Caco-2 (cell line): ENCODE results near the gene IRF7. TPM values are rescaled to one million over a fixed set of nuclear protein-coding genes. Genes with fewer than 3 reads are reported as not detected.

Source experiments
- BruUV-seq: library from RNA; stranded (reverse); fragments of 400-500 nt; replicated peaks from 2 replicates; lab custom pipeline; 2021; lab: Mats Ljungman, UMichigan
- CTCF ChIA-PET: fragments of 300-600 bp; sonication (Branson Sonifier 250); formaldehyde crosslinking; loops from one replicate; lab custom pipeline; 2022; ENCODE audit warnings: antibody characterized with exemption; lab: Charles Lee
- POLR2A ChIA-PET: fragments of 300-600 bp; sonication (Branson Sonifier 250); formaldehyde crosslinking; loops from one replicate; lab custom pipeline; 2022; ENCODE audit warnings: antibody characterized with exemption; lab: Charles Lee
- DNase-seq, 2 experiments: peaks; one replicate each; pipeline versions ENCODE4 v3.0.0 to v3.0.0-alpha.2; 2020 to 2022
- H3K27me3 ChIP-seq: replicated peaks from 2 replicates; pipeline ENCODE4 v1.6.0; 2011; ENCODE audit warnings: low read length; ENCODE audit not compliant: control insufficient read depth, insufficient read depth
- H3K36me3 ChIP-seq: 2 replicates; pipeline ENCODE4 v1.5.1; 2011; ENCODE audit warnings: low read length; ENCODE audit not compliant: control insufficient read depth, insufficient read depth
- H3K4me1 ChIP-seq: fragments of 250-450 bp; sonication (Bioruptor Pico); 2 replicates; pipeline ENCODE4 v1.5.1; 2020; ENCODE audit warnings: mild to moderate bottlenecking
- H3K4me3 ChIP-seq: 2 replicates; pipeline ENCODE4 v1.5.1; 2011; ENCODE audit warnings: low read depth, mild to moderate bottlenecking, control low read depth, low read length
- H3K9me3 ChIP-seq: fragments of 250-450 bp; sonication (Bioruptor Pico); 2 replicates; pipeline ENCODE4 v1.5.1; 2020; ENCODE audit warnings: mild to moderate bottlenecking, moderate library complexity
- H3K27ac Mint-ChIP-seq: one replicate; pipeline ENCODE4 v1.8.0; 2022; ENCODE audit warnings: mixed read lengths; ENCODE audit not compliant: unreplicated experiment
- H3K27me3 Mint-ChIP-seq: one replicate; pipeline ENCODE4 v1.8.0; 2022; ENCODE audit warnings: mixed read lengths; ENCODE audit not compliant: insufficient read depth, unreplicated experiment
- H3K36me3 Mint-ChIP-seq: one replicate; pipeline ENCODE4 v1.8.0; 2022; ENCODE audit warnings: mild to moderate bottlenecking, mixed read lengths; ENCODE audit not compliant: insufficient read depth, unreplicated experiment
- H3K4me1 Mint-ChIP-seq: one replicate; pipeline ENCODE4 v1.8.0; 2022; ENCODE audit warnings: low read depth, mixed read lengths; ENCODE audit not compliant: unreplicated experiment
- H3K4me3 Mint-ChIP-seq: one replicate; pipeline ENCODE4 v1.8.0; 2022; ENCODE audit warnings: mild to moderate bottlenecking, moderate library complexity, mixed read lengths; ENCODE audit not compliant: unreplicated experiment
- H3K9me3 Mint-ChIP-seq: one replicate; pipeline ENCODE4 v1.8.0; 2022; ENCODE audit warnings: mixed read lengths; ENCODE audit not compliant: unreplicated experiment
- CTCF ChIP-seq, 2 experiments: fragments of 200-600 bp in 1 of 2; IDR thresholded peaks; 1 replicate in 1 of 2; 2 replicates in 1 of 2; pipeline versions ENCODE4 v1.5.1 to v1.8.0; 2011 to 2022; ENCODE audit warnings: antibody characterized with exemption in 1 of 2, control low read depth in 1 of 2, inconsistent platforms in 1 of 2, low read depth in 1 of 2, low read length in 1 of 2, mild to moderate bottlenecking in 1 of 2, moderate library complexity in 1 of 2; ENCODE audit not compliant: insufficient read depth in 1 of 2, severe bottlenecking in 1 of 2, unreplicated experiment in 1 of 2
- intact Hi-C: fragments of 100-400 bp; cut with micrococcal nuclease; formaldehyde crosslinking; loops from one replicate; pipeline ENCODE4 v1.10.0; 2022; ENCODE audit not compliant: unreplicated experiment
- total RNA-seq: library from RNA; stranded (reverse); gene quantifications from 2 replicates; pipeline ENCODE4 v1.2.3, GENCODE V29; 2022

Gene IRF7
- total RNA-seq, 1 experiment from 2014 or later, result 27.2 TPM

- Mint-ChIP-seq H3K4me3 (no peak overlapping the region), H3K4me1 (peaks cover 4% of the 10 kb centered on the region), H3K27me3 (no peaks in the 10 kb centered on the region), H3K9me3 (no peaks in the 10 kb centered on the region), H3K27ac (no peak overlapping the region), H3K36me3 (peaks cover 54% of the 10 kb centered on the region)
- CTCF ChIA-PET, result no interaction called here
- TF ChIP-seq CTCF (IDR thresholded peaks at IDR 0.05; ENCODE audit: insufficient read depth in 1 of 2, low read depth in 1 of 2, low read length in 1 of 2, severe bottlenecking in 1 of 2, unreplicated experiment in 1 of 2), result no peak
- POLR2A ChIA-PET, result no interaction called here
- peaks cover 31% of the 10 kb centered on the region for H3K4me1 ChIP-seq
- H3K36me3 ChIP-seq, result peaks cover 1% of the 10 kb centered on the region; the same call in 1 of the 2 replicates
- no peak for DNase-seq
- H3K4me3 ChIP-seq, result no peak overlapping the region
- no peaks in the 10 kb centered on the region for H3K27me3 ChIP-seq
- intact Hi-C loops, result no loop called here
- BruUV-seq, result no TSS peak
- H3K9me3 ChIP-seq, result no peaks in the 10 kb centered on the region
These were observed 34.4 kb downstream of the IRF7 start for GRCh38 chr11:581342-581741.

GRCh38 chr11:579830-580601, 35.7 kb downstream of the IRF7 start:
- Mint-ChIP-seq H3K4me3 (no peak overlapping the region), H3K27me3 (no peaks in the 10 kb centered on the region), H3K9me3 (no peaks in the 10 kb centered on the region), H3K4me1 (peaks cover 5% of the 10 kb centered on the region), H3K27ac (no peak overlapping the region), H3K36me3 (peaks cover 55% of the 10 kb centered on the region)
- no peak overlapping the region for H3K4me3 ChIP-seq
- DNase-seq, result no peak
- no TSS peak for BruUV-seq
- TF ChIP-seq CTCF (IDR thresholded peaks at IDR 0.05; ENCODE audit: insufficient read depth in 1 of 2, low read depth in 1 of 2, low read length in 1 of 2, severe bottlenecking in 1 of 2, unreplicated experiment in 1 of 2), result no peak
- ChIA-PET CTCF (no interaction called here), POLR2A (no interaction called here)
- no peaks in the 10 kb centered on the region for H3K9me3 ChIP-seq
- H3K36me3 ChIP-seq, result peaks cover 1% of the 10 kb centered on the region; the same call in 1 of the 2 replicates
- H3K27me3 ChIP-seq, result no peaks in the 10 kb centered on the region
- H3K4me1 ChIP-seq, result peaks cover 26% of the 10 kb centered on the region
- intact Hi-C loops, result loop anchor here (5.0 kb wide), 1 partner anchor 32 kb away; no protein-coding TSS in a partner anchor

DNA sequence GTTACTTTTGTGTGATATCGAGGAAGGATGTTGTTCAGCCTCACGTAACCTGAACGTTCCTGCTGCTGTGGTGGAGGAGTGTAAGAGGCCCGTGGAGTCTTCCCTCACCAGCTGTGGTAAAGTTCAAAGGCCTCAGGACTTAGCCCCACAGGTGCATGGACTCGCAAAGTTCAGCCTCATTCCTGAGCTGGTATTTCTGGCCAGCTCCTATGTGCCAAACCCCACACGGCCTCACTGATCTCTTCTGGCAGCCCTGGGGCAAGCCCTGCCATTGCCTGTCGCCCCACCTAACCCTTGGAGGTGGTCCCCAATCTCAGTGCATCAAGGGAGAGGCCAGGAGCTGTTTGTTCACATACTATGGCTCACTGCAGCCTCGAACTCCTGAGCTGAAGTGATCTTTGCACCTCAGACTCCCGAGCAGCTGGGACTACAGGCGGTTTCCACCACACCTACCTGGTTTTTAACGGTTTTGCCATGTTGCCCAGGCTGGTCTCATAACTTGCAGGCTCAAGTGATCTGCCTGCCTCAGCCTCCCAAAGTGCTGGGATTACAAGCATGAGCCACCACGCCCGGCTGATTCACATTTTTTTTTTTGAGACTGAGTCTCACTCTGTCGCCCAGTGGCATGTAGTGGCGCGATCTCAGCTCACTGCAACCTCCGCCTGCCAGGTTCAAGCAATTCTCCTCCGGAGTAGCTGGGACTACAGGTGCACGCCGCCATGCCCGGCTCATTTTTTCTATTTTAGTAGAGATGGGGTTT, 37.3 kb downstream of the IRF7 start:
- Histone ChIP-seq H3K4me1 (peaks cover 31% of the 10 kb centered on the region), H3K4me3 (peak overlapping the region; percentile 100), H3K9me3 (no peaks in the 10 kb centered on the region), H3K27me3 (no peaks in the 10 kb centered on the region), H3K36me3 (peaks cover 1% of the 10 kb centered on the region; the same call in 1 of the 2 replicates)
- Mint-ChIP-seq H3K4me3 (peak overlapping the region; percentile 78), H3K4me1 (peaks cover 16% of the 10 kb centered on the region), H3K27ac (no peak overlapping the region), H3K9me3 (no peaks in the 10 kb centered on the region), H3K36me3 (peaks cover 43% of the 10 kb centered on the region), H3K27me3 (no peaks in the 10 kb centered on the region)
- no TSS peak for BruUV-seq
- intact Hi-C loops, result loop anchor here (5.0 kb wide), 1 partner anchor 34 kb away; no protein-coding TSS in a partner anchor
- ChIA-PET POLR2A (interaction anchor here (0.5 to 0.6 kb wide), 2 partner anchors 17 to 22 kb away, joined by 3 to 5 read pairs; no protein-coding TSS in a partner anchor), CTCF (interaction anchor here (0.6 kb wide), 1 partner anchor 23 kb away, joined by 4 read pairs; no protein-coding TSS in a partner anchor)
- no peak for TF ChIP-seq CTCF (IDR thresholded peaks at IDR 0.05; ENCODE audit: insufficient read depth in 1 of 2, low read depth in 1 of 2, low read length in 1 of 2, severe bottlenecking in 1 of 2, unreplicated experiment in 1 of 2)
- no peak for DNase-seq
